ENCODE data around the gene ASB2. TPM values are rescaled to one million over a fixed set of nuclear protein-coding genes. Genes with fewer than 3 reads are reported as not detected.

The ASB2 gene
- total RNA-seq, 1 donor from 2014 or later = 16.2 TPM

DNA sequence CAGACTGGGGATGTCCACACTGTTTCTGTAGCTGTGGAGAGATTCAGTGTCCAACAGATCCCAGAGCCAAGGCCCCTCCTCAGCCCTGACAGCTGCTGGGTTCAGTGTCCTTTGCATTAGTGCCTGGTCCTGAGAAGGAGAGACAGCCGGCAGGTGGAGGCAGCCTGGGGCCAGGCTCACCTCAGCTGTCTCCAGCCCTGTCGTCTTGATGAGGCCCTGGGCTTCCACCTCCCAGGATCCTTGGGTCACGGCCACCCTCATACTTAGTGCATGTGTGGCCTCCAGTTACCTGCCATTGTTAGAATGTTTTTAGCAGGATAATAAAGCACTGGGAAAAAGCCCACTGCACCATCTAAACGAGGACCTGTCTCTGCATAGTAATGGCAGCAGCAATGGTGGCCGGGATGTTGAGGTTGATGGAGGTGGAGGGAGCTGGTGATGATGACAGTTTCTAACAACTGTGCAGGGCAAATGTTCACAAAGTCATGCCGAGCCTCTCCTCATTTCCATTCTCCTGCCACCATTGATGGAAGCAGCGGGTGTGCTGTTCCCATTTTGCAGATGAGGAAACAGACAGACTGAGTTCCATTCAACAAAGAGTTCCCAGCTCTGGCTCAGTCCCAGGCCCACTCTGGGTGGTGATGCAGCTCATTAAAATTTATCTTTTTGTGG, 17.7 kb downstream of the ASB2 start:
- Histone ChIP-seq H3K36me3 (ENCODE audit: control insufficient read depth in 3 of 3, insufficient read depth in 3 of 3, low read length in 3 of 3) (peaks cover 50 to 80% (median 66%) of the 10 kb centered on the region in 3 donors), H3K4me1 (ENCODE audit: control insufficient read depth in 3 of 3, insufficient read depth in 3 of 3, low read length in 3 of 3) (peaks cover 92 to 95% (median 93%) of the 10 kb centered on the region in 3 donors), H3K27me3 (ENCODE audit: control insufficient read depth in 3 of 3, insufficient read depth in 3 of 3, low read length in 3 of 3) (no peaks in the 10 kb centered on the region), H3K27ac (ENCODE audit: low read depth, low read length) (peak overlapping the region; percentile 73), H3K9ac (ENCODE audit: low read depth in 1 of 3, low read length in 3 of 3) (peak overlapping the region; percentile 27 to 75 (median 65)), H3K4me3 (ENCODE audit: low read length in 3 of 3) (peak overlapping the region in 2 of 3 donors; percentile 7 to 41), H3K9me3 (ENCODE audit: control insufficient read depth in 3 of 3, low read length in 3 of 3) (no peaks in the 10 kb centered on the region)

DNA sequence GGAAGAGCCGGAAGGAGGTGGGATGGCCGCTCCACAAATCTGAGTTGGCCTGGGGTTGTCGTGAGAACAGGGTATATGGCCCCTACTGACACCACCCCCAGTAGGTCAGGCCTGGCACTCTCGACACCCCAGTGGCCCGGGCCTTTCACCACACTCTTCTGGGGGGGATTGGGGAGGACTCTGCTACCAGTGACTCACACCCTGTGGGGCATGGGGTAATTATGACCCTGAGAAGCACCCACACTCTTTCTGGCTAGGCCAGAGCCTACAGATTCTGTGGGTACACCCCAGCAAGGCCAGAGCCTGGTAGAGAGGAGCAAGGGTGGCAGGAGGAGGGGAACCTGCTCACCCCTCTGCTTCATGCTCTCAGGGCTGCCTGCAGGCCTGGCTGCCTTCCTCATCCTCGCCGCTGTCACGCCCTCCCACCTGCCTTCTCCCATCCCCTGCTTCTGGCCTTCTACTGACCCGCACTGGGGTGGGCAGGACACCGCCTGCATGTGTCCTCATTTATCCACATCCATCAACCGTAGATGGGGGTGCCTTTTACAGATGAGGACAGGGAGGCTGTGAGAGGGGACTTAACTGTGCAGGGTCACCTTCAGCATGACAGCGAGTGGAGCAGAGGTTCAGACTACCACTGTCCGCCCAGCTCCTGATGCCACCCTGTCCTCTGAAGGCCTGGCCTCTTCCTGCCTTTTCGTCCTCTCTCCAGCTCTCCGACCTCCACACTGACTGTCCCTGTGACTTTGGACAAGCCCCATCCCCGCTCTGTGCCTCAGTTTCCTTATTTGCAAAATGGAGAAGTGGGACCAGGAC, 18.4 kb downstream of the ASB2 start:
- Histone ChIP-seq H3K27ac (ENCODE audit: low read depth, low read length) (peak overlapping the region; percentile 73), H3K9me3 (ENCODE audit: control insufficient read depth in 3 of 3, low read length in 3 of 3) (no peaks in the 10 kb centered on the region), H3K36me3 (ENCODE audit: control insufficient read depth in 3 of 3, insufficient read depth in 3 of 3, low read length in 3 of 3) (peaks cover 55 to 87% (median 69%) of the 10 kb centered on the region in 3 donors), H3K4me3 (ENCODE audit: low read length in 3 of 3) (peak overlapping the region in 2 of 3 donors; percentile 7 to 52), H3K4me1 (ENCODE audit: control insufficient read depth in 3 of 3, insufficient read depth in 3 of 3, low read length in 3 of 3) (peaks cover 90 to 95% (median 92%) of the 10 kb centered on the region in 3 donors), H3K27me3 (ENCODE audit: control insufficient read depth in 3 of 3, insufficient read depth in 3 of 3, low read length in 3 of 3) (no peaks in the 10 kb centered on the region), H3K9ac (ENCODE audit: low read depth in 1 of 3, low read length in 3 of 3) (peak overlapping the region; percentile 27 to 75 (median 65))

DNA sequence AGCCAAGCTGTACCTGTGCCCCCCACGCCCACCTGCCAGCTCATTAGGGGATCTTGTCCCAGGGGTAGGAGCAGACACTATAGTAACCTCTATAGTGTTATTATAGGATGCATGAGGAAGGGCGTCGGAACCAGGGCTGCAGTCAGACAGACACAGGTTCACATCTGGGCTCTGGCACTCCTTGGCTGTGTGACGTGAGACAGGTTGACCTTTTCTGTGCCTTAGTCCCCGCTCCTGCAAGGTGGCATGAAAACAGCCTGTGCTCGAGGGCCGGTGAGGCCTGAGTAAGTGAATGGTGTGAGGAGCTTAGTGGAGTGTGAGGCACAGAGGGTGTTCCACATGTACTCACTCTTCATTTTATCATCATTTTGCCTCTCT, 19.0 kb downstream of the ASB2 start:
- Histone ChIP-seq H3K36me3 (ENCODE audit: control insufficient read depth in 3 of 3, insufficient read depth in 3 of 3, low read length in 3 of 3) (peaks cover 61 to 87% (median 75%) of the 10 kb centered on the region in 3 donors), H3K9ac (ENCODE audit: low read depth in 1 of 3, low read length in 3 of 3) (peak overlapping the region; percentile 24 to 75 (median 40)), H3K9me3 (ENCODE audit: control insufficient read depth in 3 of 3, low read length in 3 of 3) (no peaks in the 10 kb centered on the region), H3K27ac (ENCODE audit: low read depth, low read length) (peak overlapping the region; percentile 73), H3K27me3 (ENCODE audit: control insufficient read depth in 3 of 3, insufficient read depth in 3 of 3, low read length in 3 of 3) (no peaks in the 10 kb centered on the region), H3K4me1 (ENCODE audit: control insufficient read depth in 3 of 3, insufficient read depth in 3 of 3, low read length in 3 of 3) (peaks cover 90 to 95% (median 90%) of the 10 kb centered on the region in 3 donors), H3K4me3 (ENCODE audit: low read length in 3 of 3) (peak overlapping the region in 1 of 3 donors; percentile 52)

DNA sequence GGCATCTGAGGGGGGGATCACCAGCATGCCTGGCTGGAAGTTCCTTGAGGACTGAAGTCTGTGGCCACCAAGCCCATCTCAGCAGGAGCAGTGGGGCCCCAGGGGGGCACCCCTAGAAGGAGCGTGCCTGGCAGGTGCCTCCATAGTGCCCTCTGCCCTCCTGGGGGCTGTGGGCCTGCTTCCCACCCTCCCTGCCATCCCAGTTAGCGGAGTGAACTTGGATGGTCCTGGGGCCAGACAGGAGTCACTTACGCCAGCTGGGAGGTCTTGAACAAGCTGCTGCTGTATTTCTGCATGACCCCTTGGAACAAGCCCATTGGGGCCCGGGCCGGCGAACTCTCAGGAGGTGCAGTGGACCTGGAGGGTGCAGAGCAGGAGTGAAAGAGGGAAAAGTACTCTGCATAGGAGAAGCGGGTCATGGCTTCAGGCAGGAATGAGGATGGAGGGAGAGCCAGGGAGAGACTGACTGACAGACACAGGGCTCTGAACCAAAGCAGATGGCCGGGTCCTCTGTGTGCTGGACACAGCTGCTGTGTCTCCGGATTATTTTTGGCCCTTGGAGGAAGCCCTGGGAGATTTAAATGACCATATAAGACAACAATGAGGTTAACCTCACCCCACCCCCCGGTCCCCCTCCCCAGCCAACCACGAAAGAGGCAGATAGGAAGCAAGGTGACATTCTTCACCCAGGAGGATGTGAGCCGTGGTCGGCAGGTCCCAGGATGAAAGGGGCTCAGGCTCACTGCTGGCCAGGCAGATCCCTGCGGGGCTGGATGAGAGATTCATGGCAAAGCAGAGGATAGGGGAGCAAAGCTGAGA, 19.6 kb downstream of the ASB2 start:
- no peaks in the 10 kb centered on the region for H3K9me3 ChIP-seq (ENCODE audit: control insufficient read depth in 3 of 3, low read length in 3 of 3)
- peak overlapping the region in 2 of 3 donors; percentile 24 to 75 for H3K9ac ChIP-seq (ENCODE audit: low read depth in 1 of 3, low read length in 3 of 3)
- peaks cover 66 to 89% (median 78%) of the 10 kb centered on the region in 3 donors for H3K36me3 ChIP-seq (ENCODE audit: control insufficient read depth in 3 of 3, insufficient read depth in 3 of 3, low read length in 3 of 3)
- H3K4me3 ChIP-seq (ENCODE audit: low read length in 3 of 3) = peak overlapping the region in 1 of 3 donors; percentile 52
- peak overlapping the region; percentile 73 for H3K27ac ChIP-seq (ENCODE audit: low read depth, low read length)
- no peaks in the 10 kb centered on the region for H3K27me3 ChIP-seq (ENCODE audit: control insufficient read depth in 3 of 3, insufficient read depth in 3 of 3, low read length in 3 of 3)
- H3K4me1 ChIP-seq (ENCODE audit: control insufficient read depth in 3 of 3, insufficient read depth in 3 of 3, low read length in 3 of 3) = peaks cover 91 to 97% (median 93%) of the 10 kb centered on the region in 3 donors

DNA sequence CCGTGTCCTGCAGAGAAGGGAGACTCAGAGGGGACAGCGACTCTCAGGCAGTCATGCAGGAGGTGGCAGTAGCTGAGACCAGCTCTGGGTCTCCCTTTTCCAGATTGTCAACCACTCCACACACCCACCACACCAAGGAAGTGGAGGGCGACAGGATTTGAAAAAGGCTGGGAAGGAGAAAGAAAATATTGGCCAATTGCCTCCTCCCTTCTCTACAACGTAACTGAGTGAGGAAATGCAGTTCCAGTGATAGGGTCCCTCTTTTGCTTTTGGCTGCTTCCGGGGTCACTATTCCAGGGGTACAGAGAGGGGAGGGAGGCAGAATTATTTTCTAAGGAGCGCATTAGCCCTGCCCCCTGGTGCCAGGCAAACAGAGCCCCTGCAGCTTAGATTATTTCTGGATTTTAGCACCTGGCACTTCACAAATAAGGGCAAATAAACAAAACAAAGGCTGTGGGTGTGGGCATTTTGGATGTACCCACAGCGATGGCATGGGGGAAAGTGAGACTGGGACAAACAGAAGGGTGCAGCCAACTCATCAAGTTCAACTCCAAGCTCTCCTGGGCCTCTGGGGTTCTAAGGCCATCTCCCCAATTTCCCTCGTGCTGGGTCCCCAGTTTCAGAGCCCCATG, 20.4 kb downstream of the ASB2 start:
- H3K9me3 ChIP-seq (ENCODE audit: control insufficient read depth in 3 of 3, low read length in 3 of 3) = no peaks in the 10 kb centered on the region
- peaks cover 89 to 97% (median 90%) of the 10 kb centered on the region in 3 donors for H3K4me1 ChIP-seq (ENCODE audit: control insufficient read depth in 3 of 3, insufficient read depth in 3 of 3, low read length in 3 of 3)
- H3K4me3 ChIP-seq (ENCODE audit: low read length in 3 of 3) = no peak overlapping the region
- H3K9ac ChIP-seq (ENCODE audit: low read depth in 1 of 3, low read length in 3 of 3) = peak overlapping the region in 1 of 3 donors; percentile 60
- H3K36me3 ChIP-seq (ENCODE audit: control insufficient read depth in 3 of 3, insufficient read depth in 3 of 3, low read length in 3 of 3) = peaks cover 66 to 89% (median 78%) of the 10 kb centered on the region in 3 donors
- H3K27ac ChIP-seq (ENCODE audit: low read depth, low read length) = peak overlapping the region; percentile 73
- no peaks in the 10 kb centered on the region for H3K27me3 ChIP-seq (ENCODE audit: control insufficient read depth in 3 of 3, insufficient read depth in 3 of 3, low read length in 3 of 3)

DNA sequence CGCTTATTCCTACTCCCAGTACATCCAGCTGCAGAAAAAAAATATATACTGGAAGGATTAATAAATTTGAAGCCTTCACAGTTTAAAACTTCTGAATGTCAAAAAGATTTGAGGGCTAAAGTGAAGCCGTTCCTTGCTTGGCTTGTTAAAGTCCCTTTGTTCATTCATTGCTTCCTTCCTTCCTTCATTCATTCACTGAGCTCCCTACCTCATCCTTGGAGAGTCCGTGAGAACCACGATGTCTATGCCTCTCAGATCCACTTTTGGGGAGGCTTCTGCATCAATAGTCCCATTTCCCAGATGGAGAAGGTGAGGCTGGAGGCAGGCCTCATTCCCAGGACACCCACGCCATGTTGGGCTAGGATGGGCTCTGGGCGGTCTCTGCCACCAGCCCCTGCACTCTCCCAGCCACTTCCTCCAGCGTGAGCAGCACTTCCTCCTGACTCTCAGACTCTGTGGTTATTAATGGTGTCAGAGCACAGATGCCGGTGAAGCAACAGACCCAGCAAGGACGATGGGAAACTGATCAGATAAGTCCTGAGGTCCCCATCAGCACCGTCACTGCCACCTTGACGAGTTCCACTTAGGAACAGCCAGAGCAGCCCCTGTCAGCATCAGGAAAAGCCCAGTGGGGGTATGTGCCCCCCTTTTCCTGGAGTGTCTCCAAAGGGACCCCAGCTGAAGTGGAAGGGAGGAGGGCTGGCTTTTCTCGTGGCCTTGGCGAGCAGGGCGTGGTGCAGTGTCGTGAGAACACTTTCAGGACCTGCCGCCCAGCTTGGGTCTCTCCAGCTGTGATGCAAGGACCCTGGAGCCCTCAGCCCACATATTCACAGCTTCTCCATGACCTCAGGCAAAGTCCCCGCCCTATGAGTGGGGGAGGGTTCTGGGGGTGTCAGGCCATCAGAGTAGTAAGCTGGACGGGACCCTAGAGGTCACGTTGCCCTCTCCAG, 21.2 kb downstream of the ASB2 start:
- Histone ChIP-seq H3K36me3 (ENCODE audit: control insufficient read depth in 3 of 3, insufficient read depth in 3 of 3, low read length in 3 of 3) (peaks cover 72 to 94% (median 83%) of the 10 kb centered on the region in 3 donors), H3K9me3 (ENCODE audit: control insufficient read depth in 3 of 3, low read length in 3 of 3) (no peaks in the 10 kb centered on the region), H3K4me3 (ENCODE audit: low read length in 3 of 3) (no peak overlapping the region), H3K9ac (ENCODE audit: low read depth in 1 of 3, low read length in 3 of 3) (peak overlapping the region in 1 of 3 donors; percentile 69), H3K27ac (ENCODE audit: low read depth, low read length) (peak overlapping the region; percentile 20), H3K27me3 (ENCODE audit: control insufficient read depth in 3 of 3, insufficient read depth in 3 of 3, low read length in 3 of 3) (no peaks in the 10 kb centered on the region), H3K4me1 (ENCODE audit: control insufficient read depth in 3 of 3, insufficient read depth in 3 of 3, low read length in 3 of 3) (peaks cover 89 to 98% (median 90%) of the 10 kb centered on the region in 3 donors)

DNA sequence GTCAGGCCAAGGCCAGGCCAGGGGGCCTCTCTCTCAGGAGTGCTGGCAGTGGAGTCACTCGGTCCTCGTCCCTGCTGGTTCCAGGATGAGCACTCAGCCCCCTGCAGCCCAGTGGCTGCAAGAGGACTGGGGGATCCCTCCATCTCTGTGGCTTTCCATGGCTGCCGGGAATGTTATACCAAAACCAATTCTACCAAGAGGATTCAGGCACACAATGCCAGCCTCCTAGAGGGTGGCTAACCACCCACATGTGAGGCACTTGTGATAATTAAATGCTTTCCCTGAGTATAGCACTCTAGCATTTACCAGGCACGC, 21.9 kb downstream of the ASB2 start:
- no peak overlapping the region for H3K4me3 ChIP-seq (ENCODE audit: low read length in 3 of 3)

DNA sequence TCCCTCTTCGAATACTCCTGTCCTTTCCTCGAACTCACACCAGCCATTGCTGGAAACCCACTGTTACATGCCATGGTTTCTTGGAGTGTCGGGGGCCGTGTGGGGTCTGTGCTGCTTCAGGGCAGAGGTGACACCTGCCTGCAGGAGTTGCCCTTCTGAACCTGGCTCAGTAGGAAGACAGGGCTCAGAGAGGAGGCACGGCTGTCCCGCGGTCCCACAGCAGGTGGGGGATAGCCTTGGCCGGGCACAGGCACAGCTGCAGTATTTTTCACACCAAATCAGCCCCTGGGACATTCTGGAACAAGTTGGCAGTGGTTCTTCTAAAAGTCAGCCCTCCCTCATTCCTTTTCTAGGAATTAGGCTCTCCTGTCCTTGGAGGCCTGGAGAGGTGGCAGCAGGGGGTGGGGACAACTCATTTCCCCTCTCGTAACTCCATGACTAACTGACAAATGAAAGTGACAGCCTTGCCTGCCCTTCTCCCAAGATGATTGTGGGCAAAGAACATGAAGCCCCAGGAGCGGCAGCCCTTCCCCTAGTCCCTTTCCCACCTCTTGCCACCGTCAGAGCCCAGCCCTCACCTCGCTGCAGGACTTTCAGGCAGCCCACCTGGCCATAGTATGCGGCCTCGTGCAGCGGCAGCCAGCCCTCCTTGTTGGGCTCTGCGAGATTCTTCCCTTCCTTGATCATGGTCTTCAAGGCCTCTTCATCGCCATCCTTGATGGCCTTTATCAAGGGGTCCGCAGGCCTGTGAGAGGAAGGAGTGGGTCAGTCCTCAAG, 22.4 kb downstream of the ASB2 start:
- Histone ChIP-seq H3K27ac (ENCODE audit: low read depth, low read length) (no peak overlapping the region), H3K27me3 (ENCODE audit: control insufficient read depth in 3 of 3, insufficient read depth in 3 of 3, low read length in 3 of 3) (no peaks in the 10 kb centered on the region), H3K4me1 (ENCODE audit: control insufficient read depth in 3 of 3, insufficient read depth in 3 of 3, low read length in 3 of 3) (peaks cover 89 to 98% (median 90%) of the 10 kb centered on the region in 3 donors), H3K9me3 (ENCODE audit: control insufficient read depth in 3 of 3, low read length in 3 of 3) (no peaks in the 10 kb centered on the region), H3K4me3 (ENCODE audit: low read length in 3 of 3) (no peak overlapping the region), H3K9ac (ENCODE audit: low read depth in 1 of 3, low read length in 3 of 3) (peak overlapping the region in 2 of 3 donors; percentile 43 to 69), H3K36me3 (ENCODE audit: control insufficient read depth in 3 of 3, insufficient read depth in 3 of 3, low read length in 3 of 3) (peaks cover 79 to 95% (median 85%) of the 10 kb centered on the region in 3 donors)

More for the DNA sequence above, 21.9 kb downstream of the ASB2 start:
- Histone ChIP-seq H3K27ac (ENCODE audit: low read depth, low read length) (no peak overlapping the region), H3K27me3 (ENCODE audit: control insufficient read depth in 3 of 3, insufficient read depth in 3 of 3, low read length in 3 of 3) (no peaks in the 10 kb centered on the region), H3K4me1 (ENCODE audit: control insufficient read depth in 3 of 3, insufficient read depth in 3 of 3, low read length in 3 of 3) (peaks cover 89 to 98% (median 90%) of the 10 kb centered on the region in 3 donors), H3K9me3 (ENCODE audit: control insufficient read depth in 3 of 3, low read length in 3 of 3) (no peaks in the 10 kb centered on the region), H3K36me3 (ENCODE audit: control insufficient read depth in 3 of 3, insufficient read depth in 3 of 3, low read length in 3 of 3) (peaks cover 75 to 95% (median 84%) of the 10 kb centered on the region in 3 donors), H3K9ac (ENCODE audit: low read depth in 1 of 3, low read length in 3 of 3) (peak overlapping the region in 1 of 3 donors; percentile 69)

Measured in skeletal muscle tissue (tissue), 4 donors.